ENCODE results near the gene TRPV5.

Gene TRPV5

DNA sequence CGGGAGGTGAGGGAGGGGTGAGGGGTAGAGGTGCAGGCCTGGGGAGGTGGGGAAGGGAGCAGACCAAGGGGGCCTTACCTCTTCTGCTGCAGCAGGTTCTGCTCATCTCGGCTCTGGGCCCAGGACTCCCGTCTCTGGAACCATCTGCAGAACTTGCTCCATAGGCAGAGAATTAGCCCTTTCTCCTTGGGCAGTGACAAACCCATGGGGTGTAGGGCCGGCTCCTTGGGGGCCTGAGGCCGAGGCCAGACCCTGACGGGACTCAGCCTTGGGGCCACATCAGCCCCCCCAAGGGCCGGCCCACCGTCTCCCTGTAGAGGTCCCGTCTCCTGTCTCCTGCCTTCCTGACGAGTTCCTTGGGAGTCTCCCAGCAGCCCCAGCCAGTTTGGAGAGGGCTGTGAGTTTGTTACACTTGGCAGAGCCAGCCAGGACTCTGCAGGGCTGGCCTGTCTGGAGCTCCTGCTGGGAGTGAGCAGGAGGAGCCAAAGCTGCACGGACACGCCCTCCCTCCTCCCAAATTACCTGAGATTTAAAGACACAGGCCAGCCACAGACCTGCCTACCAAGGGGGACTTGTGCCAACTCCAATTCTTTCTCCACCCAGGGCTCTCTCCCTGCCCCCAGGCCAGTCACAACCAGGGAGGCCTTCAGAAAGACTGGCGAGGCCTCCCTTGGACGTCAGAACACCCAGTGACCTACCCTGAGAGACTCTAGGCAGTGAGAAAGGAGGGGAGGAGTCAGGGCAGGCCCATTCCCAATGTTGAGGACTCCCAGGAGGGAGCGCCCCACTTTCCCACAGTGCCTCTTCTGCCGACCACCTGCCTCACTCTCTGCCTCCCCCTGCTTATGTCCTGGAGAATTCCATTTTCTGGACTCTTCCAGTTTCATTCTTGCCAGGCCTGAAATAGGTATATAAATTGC lies 48.0 kb downstream of the TRPV5 start, which contains the start of gene TRPV6:
TSS of gene TRPV6 (minus strand) at position 435 of the 920 bp plus-strand sequence.
- DNase-seq (ENCODE audit: low spot score) = no peak

DNA sequence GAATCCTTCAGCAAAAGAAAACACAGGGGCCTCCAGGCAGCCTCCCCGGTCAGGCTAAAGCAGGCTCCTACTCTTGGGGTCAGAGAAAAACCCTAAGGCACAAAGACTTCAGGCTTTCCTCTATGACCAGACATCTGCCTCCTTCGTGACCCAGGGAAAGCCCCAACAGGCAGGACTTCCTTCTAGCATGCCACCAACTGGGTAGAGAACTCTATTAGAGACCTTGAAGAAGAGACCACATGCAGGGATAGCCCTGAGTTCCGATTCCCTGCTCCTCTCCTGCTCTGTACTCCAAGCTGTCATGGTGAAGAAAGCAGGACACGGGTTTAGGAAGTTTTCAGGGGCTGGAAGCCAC lies 49.3 kb downstream of the TRPV5 start:
- no peak for DNase-seq (ENCODE audit: low spot score)

GRCh38 chr7:142883571-142884285 lies 49.8 kb downstream of the TRPV5 start:
- DNase-seq (ENCODE audit: low spot score) = no peak

DNA sequence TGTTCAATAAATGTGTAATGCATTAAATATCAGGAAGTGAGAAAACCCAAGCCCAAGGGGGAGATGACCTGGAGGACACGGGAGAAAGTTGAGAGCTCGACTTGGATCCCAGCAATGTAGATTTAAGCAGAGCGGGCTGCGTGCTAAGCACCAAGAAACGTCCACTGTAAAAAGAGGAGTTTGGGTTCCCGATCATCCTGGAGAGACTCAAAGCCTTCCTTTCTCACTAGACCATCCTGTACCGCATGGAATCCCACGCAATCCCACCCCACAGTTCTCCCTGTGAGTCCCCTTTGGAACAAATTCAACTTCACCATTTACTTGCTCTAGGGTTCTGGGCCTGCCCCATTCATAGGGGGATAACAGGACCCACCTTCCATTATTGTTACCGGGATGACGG lies 50.4 kb downstream of the TRPV5 start:
- DNase-seq (ENCODE audit: low spot score) = no peak

GRCh38 chr7:142882338-142882678 lies 51.2 kb downstream of the TRPV5 start:
- no peak for DNase-seq (ENCODE audit: low spot score)

DNA sequence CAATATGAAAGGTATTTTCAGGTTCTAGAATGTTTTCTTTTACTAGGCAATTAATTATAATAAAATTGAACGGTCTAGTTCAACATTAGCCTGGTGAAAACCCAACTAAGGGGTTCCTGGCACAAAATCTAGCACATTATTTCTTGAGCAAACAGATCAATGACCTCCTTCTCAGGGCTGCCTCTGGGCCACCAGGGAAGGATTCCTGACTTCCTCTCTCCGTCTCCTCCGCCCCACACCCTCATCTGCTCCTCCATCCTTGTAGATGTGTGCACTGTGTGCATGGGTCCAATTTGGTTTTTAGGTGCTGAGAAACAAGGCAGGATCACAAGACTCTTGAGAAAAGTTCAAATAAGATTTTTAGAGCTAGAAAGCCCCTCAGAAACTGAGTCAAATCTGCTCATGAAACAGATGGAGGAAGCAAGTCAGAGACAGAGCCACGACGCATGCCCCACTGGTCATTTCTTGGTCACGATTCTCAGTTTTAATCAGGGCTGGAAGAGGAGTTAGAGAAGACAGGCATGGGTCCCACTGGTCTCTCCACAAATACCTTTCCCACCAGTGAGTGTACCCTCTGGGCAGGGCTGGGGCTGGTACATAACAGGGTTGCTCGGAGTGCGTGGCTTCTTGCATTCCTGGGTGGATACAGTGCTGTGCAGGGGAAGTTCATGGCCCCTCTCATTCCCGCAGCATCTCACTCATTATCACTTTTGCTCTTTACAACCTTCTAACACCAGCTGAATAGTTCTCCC lies 51.8 kb downstream of the TRPV5 start:
- no peak for DNase-seq (ENCODE audit: low spot score)

DNA sequence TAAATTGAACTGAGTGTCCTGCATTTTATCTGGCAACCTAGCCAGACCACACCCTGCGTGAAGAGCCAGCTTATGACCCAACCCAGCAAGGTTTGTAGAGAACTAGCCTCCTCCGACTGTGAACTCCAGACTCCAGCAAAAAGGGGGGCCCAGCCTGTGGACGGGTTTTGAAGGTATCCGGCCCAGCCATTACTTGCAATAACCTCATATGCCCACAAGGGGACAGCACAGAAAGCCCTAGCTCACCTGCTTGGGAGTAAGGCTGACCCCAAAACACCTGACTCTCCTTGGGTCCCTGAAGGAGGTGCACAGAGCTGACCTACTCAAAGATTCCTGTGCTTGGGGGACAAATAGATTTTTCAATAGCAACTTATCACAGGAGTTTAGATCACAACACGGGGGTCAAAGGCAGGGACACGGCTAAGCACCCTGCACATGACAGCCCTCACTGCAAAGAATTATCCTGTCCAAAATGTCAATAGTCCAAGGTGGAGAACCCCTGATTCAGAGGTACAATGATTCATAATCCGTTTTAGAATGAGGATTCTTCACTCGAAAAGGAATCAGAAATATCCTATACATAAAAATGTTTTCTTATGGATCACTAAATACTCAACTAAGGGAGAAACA lies 52.6 kb downstream of the TRPV5 start:
- DNase-seq (ENCODE audit: low spot score) = peak; percentile 51

- no peak for DNase-seq (ENCODE audit: low spot score)
Observed at GRCh38 chr7:142879060-142879459, 54.5 kb downstream of the TRPV5 start.

GRCh38 chr7:142878315-142878714 lies 55.2 kb downstream of the TRPV5 start:
- no peak for DNase-seq (ENCODE audit: low spot score)

DNA sequence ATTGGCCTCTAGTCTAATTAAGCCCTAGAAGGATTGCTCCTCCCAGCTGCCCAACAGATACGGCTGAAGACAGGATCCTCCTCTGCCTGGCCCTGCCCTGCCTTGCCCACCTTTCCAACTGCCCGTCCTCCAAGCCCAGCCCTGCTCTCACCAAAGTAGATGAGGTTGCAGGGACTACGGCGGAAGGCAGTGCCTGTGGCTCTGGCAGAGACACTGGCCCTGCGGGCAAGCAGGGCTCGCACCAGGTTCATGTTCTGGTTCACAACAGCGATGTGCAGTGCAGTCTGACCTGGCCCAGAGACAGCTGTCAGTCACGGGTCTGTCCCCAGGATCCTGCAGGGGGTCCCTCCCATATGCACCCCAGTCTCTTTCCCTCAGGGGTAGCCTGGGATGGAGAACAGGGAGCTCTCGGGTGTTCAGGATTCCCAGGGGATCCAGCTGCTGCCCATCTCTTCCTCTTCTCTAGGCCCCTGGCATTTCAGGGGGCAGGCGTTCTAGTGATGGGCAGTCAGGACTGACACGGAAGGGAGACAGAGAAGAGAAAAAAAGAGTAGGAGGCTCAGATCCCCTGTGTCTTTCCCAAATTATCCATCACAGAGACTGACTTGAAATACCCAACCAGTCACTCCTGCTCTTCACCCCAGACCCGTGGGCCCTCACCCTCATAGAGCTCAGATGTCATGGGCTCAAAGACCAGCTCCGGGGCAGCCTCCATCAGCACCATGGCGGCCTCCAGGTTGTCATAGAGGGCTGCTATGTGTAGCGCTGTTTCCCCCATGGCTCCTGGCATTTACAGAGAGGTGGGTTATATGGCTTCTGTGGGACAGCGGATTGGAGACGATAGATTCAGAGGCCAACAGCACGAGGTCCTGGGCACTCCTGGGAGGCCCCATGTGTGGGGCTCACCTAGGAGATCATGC lies 56.3 kb downstream of the TRPV5 start:
- DNase-seq (ENCODE audit: low spot score) = no peak

DNA sequence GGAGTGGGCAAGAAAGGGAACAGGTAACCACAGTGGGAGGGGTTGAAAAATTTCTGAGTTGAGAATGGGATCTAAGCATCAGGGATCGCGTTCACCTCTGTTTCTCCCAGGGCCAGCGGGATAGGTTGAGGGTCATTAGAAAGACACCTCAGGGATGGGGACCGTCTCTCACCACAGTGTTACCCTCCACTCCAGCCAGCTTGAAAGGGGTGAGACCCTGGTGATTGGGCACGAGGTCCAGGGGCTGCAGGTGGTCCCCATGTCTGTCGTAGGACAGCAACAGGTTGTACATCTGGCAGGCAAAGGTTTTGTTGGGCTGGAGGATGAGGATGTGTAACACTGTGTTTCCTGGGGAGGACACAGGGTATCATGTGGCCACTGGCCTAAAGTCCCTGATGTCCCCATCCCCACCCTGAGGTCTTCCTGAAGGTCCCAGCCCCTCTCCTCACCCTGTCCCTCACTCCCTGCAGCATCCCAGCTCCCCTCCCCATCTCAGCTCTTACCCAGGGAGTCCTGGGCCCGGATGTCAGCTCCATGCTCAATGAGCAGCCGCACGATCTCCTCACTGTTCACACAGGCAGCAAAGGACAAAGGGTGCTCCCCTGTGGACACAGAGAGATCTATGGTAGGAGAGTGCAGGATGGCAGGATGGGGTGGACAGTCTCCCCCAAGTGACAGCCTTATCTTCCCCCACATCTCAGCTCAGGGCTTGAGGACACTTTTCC lies 57.1 kb downstream of the TRPV5 start:
- DNase-seq (ENCODE audit: low spot score) = no peak

- DNase-seq (ENCODE audit: low spot score) = no peak
Observed at GRCh38 chr7:142875456-142875855, 58.1 kb downstream of the TRPV5 start.

- DNase-seq (ENCODE audit: low spot score) = no peak
Observed at GRCh38 chr7:142874837-142875236, 58.7 kb downstream of the TRPV5 start.

DNA sequence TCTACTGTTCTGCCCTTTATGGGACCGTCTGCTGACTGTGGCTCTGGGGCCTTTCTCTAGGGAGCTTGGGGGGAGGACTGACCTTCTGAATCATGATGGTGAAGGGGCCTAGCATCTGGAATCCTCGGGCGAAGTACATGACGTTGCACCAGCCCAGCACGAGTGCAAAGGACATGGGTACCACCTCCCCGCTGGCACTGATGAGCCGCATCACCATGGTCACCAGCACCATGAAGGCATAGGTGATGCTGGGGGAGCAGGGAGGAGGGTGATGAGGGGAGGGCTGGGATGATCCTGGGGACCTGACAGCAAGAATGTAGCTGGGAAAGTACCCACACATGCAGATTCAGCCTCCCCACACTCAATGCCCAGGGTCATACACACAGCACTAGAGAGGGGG lies 59.1 kb downstream of the TRPV5 start:
- DNase-seq (ENCODE audit: low spot score) = no peak

DNA sequence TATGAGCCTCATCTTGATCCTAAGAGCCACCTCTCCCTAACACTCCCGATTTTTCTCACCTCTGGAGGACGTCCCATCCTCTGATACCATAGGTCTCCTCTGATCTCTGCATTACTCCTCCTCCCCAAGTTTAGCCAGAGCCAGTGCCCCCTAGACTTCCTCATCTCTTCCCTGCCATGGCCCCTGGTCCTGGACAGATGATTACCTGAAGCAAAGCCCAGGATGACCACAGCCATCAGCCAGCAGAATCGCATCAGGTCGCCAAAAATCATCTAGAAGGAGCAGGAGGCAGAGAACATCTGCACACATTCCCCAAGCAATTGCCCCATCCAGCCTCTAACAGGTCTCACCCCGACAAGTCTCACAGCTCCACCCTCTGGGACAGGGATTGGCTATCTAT lies 59.7 kb downstream of the TRPV5 start:
- no peak for DNase-seq (ENCODE audit: low spot score)

DNA sequence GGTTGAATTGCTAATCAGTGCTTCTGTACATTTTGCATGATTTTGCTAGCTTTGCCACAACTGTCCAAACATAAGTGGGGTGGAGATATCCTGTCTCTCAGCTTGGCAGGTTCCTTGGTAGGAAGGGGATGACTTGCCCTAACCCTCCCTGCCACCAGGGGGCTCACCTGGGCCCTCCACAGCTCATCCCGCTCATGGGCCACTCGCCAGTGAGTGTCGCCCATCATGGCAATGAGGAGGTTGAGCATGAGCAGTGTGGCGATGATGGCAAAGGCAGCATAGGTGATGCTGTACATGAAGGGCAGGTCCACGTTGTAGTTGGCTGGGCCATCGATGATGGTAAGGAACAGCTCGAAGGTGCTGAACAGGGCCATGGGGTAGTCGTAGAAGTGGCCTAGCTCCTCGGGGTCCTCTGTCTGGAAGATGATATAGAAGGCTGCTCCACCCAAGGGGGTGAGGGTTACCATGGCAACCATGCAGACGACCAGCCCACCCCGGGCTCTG lies 60.2 kb downstream of the TRPV5 start:
- DNase-seq (ENCODE audit: low spot score) = no peak

GRCh38 chr7:142872106-142872675 lies 61.4 kb downstream of the TRPV5 start:
- no peak for DNase-seq (ENCODE audit: low spot score)

DNA sequence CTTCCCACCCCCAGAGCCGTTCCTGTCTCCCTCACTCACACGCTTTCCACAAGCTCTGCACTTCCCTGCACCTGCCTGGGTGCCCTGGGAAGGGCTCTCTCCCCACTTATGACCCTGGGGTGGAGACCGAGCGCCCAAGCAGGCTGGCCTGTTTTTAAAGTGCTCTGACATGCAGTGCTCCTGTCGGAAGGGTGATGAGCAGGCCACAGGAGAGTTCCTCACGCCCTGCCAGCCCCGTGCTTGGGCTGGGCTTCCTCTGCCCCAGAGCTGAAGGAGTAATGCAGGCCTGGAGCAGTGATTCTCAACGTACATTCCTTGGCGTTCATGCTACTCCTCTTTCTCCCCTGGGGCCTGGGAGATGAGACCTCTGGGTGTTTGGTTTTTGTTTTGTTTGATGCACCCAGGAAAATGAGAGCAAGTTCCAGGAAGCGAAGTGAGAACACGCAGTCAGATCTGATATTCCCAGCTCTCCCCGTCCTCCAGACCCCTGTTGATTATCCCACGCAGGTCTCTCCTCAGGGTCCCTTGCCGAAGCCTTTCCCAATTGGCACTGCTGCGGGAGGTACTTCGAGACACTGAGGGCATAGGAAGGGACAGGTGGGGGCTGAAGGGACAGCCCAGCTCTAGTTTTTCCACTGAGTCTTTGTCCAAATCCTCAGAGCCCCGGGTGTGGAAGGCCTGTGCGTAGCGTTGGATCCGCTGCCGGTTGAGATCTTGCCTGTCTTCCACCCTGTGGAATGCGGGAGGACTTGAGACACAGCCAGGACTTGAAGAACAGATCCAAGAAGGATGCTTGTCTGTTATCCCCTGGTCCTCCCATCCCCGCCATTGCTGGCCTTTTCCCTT lies 62.1 kb downstream of the TRPV5 start:
- DNase-seq (ENCODE audit: low spot score) = no peak

Data from CD4-positive, alpha-beta T cell treated with Interleukin-6 at 100 ng/mL for 8 hours (primary cell).